IPS-NIHi7 (cell line): Measurements from ENCODE around the gene NUDT3.
"Not testable (repeated sequence)": the region's sequence is repeated elsewhere in the genome, so short reads cannot be mapped to it uniquely, and the experiment has no call there.

Experiments used
- DNase-seq: peaks from one replicate; pipeline ENCODE4 v3.0.0; 2012; ENCODE audit warnings: mixed read lengths; ENCODE audit errors: extremely low spot score

The NUDT3 gene

GRCh38 chr6:34392497-34393190, at the start of gene NUDT3:
NUDT3 (minus strand) TSS chr6:34392669; CDS start chr6:34392362, 307 bp downstream.
- peak; percentile 92 for DNase-seq

DNA sequence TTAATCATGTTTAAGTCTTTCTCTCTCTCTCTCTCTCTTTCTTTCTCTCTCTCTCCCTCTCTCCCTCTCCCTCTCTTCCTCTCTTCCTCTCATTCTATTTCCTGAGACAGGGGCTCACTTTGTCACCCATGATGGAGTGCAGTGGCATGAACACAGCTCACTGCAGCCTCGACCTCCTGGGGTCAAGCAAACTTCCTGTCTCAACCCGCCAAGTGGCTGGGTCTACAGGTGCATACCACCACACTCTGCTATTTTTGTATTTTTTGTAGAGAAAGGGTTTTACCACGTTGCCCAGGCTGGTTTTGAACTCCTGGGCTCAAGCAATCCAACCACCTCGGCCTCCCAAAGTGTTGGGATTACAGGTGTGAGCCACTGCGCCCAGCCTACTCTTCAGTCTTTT, 49.1 kb upstream of the NUDT3 start:
- no peak for DNase-seq

DNA sequence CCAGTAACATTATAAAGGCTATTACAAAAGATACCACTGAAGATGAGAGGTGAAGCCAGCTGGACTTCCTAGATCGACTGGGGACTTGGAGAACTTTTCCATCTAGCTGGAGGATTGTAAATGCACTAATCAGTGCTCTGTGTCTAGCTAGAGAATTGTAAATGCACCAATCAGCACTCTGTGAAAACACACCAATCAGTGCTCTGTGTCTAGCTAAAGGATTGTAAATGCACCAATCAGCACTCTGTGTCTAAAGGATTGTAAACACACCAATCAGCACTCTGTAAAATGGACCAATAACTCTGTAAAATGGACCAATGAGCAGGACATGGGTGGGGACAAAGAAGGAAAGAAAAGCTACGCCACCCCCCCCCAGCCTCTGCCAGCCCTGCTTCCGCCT, 47.0 kb upstream of the NUDT3 start:
- no peak for DNase-seq

GRCh38 chr6:34438705-34439104, 46.2 kb upstream of the NUDT3 start:
- no peak for DNase-seq

- no peak for DNase-seq
These were observed 45.1 kb upstream of the NUDT3 start for GRCh38 chr6:34437644-34437970.

DNA sequence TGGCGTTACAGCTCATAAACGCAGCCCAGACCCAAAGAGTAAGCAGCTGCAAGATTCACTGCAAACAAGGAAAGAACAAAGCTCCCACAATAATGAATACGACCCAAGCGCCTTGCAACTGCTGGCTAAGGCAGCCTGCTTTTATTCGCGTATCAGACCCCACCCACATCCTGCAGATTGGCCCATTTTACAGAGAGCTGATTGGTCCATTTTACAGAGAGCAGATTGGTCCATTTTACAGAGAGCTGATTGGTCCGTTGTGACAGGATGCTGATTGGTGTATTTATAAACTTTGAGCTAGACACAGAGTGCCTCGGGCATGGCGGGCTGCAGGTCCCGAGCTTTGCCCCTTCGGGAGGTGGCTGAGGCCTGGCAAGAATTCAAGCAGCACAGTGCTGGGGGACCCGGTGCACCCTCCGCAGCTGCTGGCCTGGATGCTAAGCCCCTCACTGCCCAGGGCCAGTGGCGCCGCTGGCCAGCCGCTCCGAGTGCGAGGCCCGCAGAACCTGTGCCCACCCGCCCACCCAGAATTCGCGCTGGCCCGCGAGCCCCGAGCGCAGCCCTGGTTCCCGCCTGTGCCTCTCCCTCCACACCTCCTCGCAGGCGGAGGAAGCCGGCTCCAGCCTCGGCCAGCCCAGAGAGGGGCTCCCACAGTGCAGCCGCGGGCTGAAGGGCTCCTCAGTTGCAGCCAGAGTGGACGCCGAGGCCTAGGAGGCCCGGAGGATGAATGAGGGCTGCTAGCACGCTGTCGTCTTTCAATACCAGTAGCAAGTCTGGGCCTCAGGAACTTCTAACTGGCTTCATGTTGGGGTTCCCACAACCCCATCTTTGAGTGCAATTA, 44.6 kb upstream of the NUDT3 start:
- no peak for DNase-seq

- no peak for DNase-seq
These were observed 43.4 kb upstream of the NUDT3 start for GRCh38 chr6:34435916-34436315.

DNA sequence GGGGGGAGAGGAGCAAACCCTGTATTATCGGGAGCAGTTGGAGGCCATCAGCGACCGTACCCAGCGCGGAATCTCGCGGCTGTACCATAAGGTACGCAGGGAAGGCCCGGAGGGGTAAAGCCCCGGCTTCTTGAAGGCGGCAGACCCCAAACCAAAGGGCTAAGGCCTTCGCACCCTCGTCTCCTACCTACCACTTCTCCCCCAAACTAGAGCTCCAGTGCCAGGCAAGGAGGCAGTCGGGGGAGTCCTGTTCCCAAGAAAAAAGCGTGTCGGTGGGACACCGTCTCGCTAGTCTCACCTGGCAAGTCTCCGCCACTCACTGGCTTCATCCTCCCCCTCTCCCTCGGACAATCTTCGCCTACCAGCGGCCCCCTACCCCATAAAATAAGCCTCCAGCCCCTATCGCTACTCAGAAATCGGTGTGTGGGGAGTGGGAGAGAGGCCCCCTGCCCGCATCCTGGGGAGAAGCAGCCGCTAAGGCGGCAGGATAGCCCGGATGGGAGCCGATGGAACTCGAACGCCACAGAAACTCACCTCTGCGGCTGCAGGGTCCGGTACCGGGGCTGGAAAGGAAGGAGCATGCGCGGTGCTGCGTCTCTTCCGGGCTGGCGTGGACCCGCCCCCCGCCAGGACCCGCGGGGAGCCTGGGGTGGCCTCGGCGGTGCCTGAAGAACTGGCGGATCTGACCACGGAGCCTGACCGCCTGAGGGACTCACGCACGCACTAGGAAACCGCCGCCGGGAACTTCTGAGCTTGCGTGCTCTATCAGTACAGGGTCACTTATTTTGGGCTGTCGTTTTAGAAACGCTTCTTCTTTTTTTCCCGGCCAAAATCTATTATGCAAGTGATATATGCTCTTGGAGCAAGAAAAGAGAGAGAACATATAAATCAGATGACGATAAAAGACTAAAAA, 33.3 kb upstream of the NUDT3 start, which contains the start of gene RPS10:
Gene RPS10 (minus strand): TSS at position 572 of the 913 bp plus-strand sequence. CDS start 848 bp downstream, outside the sequence.
- DNase-seq = peak; percentile 100

DNA sequence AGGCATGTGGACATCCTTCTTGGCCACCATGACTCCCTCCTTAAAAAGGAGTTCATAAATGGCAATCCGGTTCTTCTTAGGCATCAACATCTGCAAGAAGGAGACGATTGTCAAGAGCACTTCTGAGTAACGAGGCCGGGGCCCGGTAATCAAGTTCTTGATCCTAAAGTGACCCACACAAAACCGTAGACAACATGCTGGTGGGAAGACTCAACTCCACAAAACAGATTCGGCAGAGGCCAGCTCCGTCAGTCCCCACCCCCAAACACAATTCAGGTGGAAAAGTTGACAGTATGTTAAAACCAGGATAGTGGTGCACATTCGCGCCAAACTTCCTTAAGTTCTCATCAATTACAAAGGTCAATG, 32.6 kb upstream of the NUDT3 start:
- no peak for DNase-seq

DNA sequence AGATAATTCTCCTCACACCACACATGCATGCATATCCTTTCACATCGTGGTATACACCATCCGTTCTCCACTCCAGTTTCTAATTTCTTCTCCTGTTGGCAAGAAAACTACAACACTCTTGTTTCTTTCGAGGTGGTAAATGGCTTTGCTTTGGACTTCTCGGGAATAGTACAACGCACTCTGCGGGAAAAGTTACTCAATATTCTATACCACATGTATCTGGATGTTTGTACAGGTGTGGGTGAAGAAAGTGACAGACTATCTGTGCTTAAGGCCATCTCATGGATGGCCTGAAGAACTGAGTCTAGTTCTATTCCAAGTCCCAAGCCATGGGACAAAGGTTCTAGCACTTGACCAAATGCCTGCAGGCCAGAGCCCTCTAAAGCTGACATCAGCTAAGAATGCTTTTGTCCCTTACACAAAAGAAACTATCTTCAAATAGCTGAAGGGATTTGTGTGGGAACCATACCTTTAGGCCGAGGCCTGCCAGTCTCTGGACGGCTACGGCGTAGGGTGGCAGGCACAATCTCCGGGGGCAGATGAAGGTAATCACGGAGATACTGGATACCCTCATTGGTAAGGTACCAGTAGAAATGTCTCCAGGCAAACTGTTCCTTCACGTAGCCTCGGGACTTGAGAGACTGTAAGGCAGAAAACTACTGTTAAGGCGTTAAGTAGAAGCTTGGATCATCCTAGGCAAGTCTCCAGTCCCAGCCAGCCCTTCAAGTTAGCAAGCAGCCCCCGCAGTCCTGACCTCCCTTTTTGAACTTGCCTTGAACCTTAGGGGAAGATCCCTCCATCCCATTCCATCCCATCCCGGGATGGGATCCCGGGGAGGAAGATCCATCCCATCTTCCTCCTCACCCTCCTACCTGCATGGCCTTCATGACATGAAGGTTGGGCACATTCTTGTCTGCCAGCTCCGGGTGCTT, 32.0 kb upstream of the NUDT3 start:
- DNase-seq = no peak

DNA sequence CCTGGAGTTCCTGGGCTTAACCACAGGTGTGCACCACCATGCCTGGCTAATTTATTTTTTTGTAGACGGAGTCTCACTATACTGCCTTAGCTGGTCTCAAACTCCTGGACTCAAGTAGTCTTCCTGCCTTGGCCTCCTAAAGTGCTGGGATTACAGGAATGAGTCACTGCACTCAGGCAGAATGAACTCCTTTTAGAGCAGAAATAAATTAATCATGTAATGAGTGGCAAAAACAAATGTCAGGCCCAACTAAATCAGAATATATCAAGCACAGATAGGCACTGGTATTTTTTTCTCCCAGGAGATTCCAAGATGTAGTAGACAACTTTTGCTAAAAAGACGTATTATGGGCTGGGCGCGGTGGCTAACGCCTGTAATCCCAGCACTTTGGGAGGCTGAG, 30.8 kb upstream of the NUDT3 start:
- no peak for DNase-seq

DNA sequence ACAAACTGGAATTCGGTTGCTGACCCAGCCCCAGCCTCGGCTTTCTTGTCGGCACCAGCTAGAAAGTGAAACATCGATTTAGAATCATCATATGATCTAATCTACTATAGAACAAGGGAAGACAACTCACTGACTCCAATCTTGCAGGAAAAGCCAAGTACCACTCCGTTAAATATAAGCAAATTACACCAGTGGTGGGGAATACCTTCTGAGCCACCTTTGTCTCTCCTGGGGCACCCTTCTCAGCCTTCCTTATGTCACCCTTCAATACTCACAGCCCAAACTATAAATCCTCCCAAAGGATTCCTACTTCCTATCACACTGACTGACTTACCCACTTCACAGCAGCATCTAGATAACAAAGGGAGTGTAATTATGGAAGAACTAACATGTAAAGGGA, 25.9 kb upstream of the NUDT3 start:
- DNase-seq = no peak

DNA sequence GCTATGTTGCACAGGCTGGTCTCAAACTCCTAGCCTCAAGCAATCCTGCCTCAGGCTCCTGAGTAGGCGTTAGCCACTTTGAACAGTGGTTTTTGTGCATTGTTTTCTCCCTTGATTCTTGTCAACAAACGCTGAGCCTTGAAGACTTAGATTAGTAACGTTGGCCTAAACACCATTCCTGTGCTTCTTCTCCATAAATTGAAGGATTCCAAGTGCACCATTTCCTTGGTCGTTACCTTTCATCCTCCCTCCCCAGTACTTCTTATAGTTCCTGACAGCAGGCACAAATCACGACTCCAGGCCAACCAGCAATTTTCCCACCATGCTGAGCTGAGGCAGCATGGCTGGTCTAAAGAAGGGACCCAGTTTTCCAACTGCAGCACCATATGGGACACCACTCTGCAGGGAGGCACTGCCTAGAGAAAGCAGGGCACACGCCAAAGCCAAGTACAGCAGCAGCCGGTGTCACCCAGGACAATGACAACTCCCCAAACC, 24.5 kb upstream of the NUDT3 start:
- DNase-seq = no peak

- peak; percentile 36 for DNase-seq
These were observed 22.8 kb upstream of the NUDT3 start for GRCh38 chr6:34414999-34415858.

- no peak for DNase-seq
These were observed 20.3 kb upstream of the NUDT3 start for GRCh38 chr6:34412643-34413214.

DNA sequence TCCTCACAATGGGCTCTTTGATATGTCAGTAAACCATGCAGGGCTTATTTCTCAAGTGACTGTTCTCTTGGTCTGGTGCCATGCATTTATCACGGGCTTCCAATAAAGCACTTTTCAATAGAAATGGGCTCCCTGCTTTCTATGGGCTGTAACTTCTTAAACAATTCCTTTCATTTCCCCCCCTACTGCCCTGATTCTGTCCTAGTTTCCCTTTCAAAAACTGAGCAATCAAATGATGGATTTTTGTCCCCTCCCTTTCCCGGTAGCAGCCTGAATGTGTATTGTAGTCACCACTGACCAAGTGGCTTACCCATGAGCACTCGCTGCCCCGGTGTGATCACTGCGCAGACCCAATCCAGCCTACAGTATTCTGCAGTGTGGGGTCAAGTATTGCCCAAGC, 19.5 kb upstream of the NUDT3 start:
- DNase-seq = no peak

- not testable (repeated sequence) for DNase-seq
These were observed 15.4 kb upstream of the NUDT3 start for GRCh38 chr6:34407915-34408314.

DNA sequence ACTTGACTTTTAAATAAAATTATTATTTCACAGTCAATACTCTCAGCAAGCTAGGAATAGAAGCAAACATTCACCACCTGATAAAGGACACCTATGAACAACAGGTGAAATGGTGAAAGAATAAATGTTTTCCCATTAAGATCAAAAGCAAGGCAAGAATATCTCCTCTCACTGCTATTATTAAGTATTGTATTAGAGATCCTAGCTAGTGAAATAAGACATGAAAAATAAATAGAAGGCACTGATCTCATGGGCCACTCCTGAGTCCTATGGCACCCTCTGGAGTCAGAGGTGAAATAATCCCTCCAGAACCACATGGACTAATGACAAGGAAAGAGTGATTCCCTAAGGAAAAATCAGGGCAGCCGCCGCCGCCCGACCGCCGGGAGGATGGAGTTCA, 4.0 kb upstream of the NUDT3 start:
- no peak for DNase-seq

DNA sequence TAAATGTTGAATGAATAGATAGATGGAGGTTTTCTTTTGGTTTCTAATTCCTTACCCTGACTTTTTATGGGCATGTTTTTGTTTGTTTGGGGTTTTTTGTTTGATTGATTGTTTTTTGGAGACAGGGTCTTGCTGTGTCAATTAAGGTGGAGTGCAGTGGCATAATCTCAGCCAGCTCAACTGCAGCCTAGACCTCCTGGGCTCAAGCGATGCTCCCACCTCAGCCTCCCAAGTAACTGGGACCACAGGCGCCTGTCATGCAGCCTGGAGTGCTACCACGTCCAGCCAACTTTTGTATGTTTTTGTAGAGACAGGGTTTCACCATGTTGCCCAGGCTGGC, 1.5 kb upstream of the NUDT3 start:
- no peak for DNase-seq
